Endothelial cell of umbilical vein (primary cell): Measurements from ENCODE around the gene CEP78. TPM values are rescaled to one million over a fixed set of nuclear protein-coding genes. Genes with fewer than 3 reads are reported as not detected.

Source experiments
- BruUV-seq: library from RNA; stranded (reverse); fragments of 400-500 nt; replicated peaks from 2 replicates; lab custom pipeline; 2021; lab: Mats Ljungman, UMichigan
- CTCF ChIA-PET: fragments of 300-600, 350-600 bp; sonication (Branson Sonifier 250); formaldehyde crosslinking; loops from one replicate; lab custom pipeline; 2021; ENCODE audit warnings: antibody characterized with exemption, inconsistent platforms; lab: Charles Lee
- POLR2A ChIA-PET: fragments of 300-600, 350-600 bp; sonication (Branson Sonifier 250); formaldehyde crosslinking; loops from one replicate; lab custom pipeline; 2021; ENCODE audit warnings: antibody characterized with exemption, inconsistent platforms; lab: Charles Lee
- DNase-seq: peaks from one replicate; pipeline ENCODE4 v3.0.0-alpha.2; 2011; ENCODE audit warnings: low read depth, low spot score
- FAIRE-seq: peaks from 2 replicates; lab custom pipeline; 2011; peaks lifted over from hg19 to GRCh38; lab: Jason Lieb, UNC
- H2AFZ ChIP-seq: 2 replicates; pipeline ENCODE4 v1.6.0; 2012; ENCODE audit warnings: low read depth, low read length, control low read depth, inconsistent platforms
- H3K27ac ChIP-seq: 2 replicates; pipeline ENCODE4 v1.5.1; 2011; ENCODE audit warnings: low read depth, mild to moderate bottlenecking, control low read depth, low read length, moderate library complexity; ENCODE audit not compliant: insufficient read depth
- H3K27me3 ChIP-seq, 2 experiments: 2 replicates each; pipeline versions ENCODE4 v1.6.0 to v1.6.1; 2011; ENCODE audit warnings: low read length in 2 of 2, mixed read lengths in 1 of 2; ENCODE audit not compliant: control insufficient read depth in 2 of 2, insufficient read depth in 2 of 2
- H3K36me3 ChIP-seq, 2 experiments: 2 replicates in 1 of 2; 3 replicates in 1 of 2; pipeline ENCODE4 v1.5.1; 2011; ENCODE audit warnings: low read length in 2 of 2, mild to moderate bottlenecking in 1 of 2, moderate library complexity in 1 of 2; ENCODE audit not compliant: control insufficient read depth in 2 of 2, insufficient read depth in 2 of 2; ENCODE audit errors: extremely low read depth in 1 of 2
- H3K4me1 ChIP-seq: 3 replicates; pipeline ENCODE4 v1.5.1; 2011; ENCODE audit warnings: mild to moderate bottlenecking, low read length; ENCODE audit not compliant: control insufficient read depth, insufficient read depth; ENCODE audit errors: extremely low read depth
- H3K4me2 ChIP-seq: 2 replicates; pipeline ENCODE4 v1.6.1; 2011; ENCODE audit warnings: low read length, control low read depth, mixed read lengths; ENCODE audit not compliant: insufficient read depth
- H3K4me3 ChIP-seq, 3 experiments: fragments of 200-600 bp in 1 of 3; sonication (generic), shearing (Covaris generic) in 1 of 3; replicated peaks in 1 of 3; 2 replicates each; pipeline ENCODE4 v1.5.1; 2011 to 2016; ENCODE audit warnings: control low read depth in 3 of 3, low read length in 3 of 3, mild to moderate bottlenecking in 2 of 3, inconsistent platforms in 1 of 3, low read depth in 1 of 3, moderate library complexity in 1 of 3; ENCODE audit not compliant: insufficient read depth in 1 of 3
- H3K79me2 ChIP-seq: 2 replicates; pipeline ENCODE4 v1.6.0; 2012; ENCODE audit warnings: low read length, inconsistent platforms; ENCODE audit not compliant: control insufficient read depth, insufficient read depth
- H3K9ac ChIP-seq: replicated peaks from 2 replicates; pipeline ENCODE3; 2011; ENCODE audit warnings: low read length, control low read depth; ENCODE audit not compliant: insufficient read depth; ENCODE audit errors: extremely low read depth
- H3K9me1 ChIP-seq: replicated peaks from 3 replicates; pipeline ENCODE4 v1.6.0; 2011; ENCODE audit warnings: mild to moderate bottlenecking, low read length; ENCODE audit not compliant: control insufficient read depth, insufficient read depth; ENCODE audit errors: extremely low read depth
- H3K9me3 ChIP-seq: replicated peaks from 2 replicates; pipeline ENCODE4 v1.5.1; 2012; ENCODE audit warnings: low read length, inconsistent platforms; ENCODE audit not compliant: control insufficient read depth, insufficient read depth
- H4K20me1 ChIP-seq: replicated peaks from 2 replicates; pipeline ENCODE3; 2011; ENCODE audit warnings: mild to moderate bottlenecking, low read length; ENCODE audit not compliant: control insufficient read depth, insufficient read depth; ENCODE audit errors: extremely low read depth
- CTCF ChIP-seq, 2 donors: IDR thresholded peaks; 1 replicate in 1 of 2; 2 replicates in 1 of 2; pipeline ENCODE4 v1.5.1; 2011; ENCODE audit warnings: low read length in 2 of 2, mild to moderate bottlenecking in 2 of 2, moderate library complexity in 2 of 2, control low read depth in 1 of 2, inconsistent platforms in 1 of 2, low read depth in 1 of 2; ENCODE audit not compliant: insufficient read depth in 1 of 2; ENCODE audit errors: extremely low read depth in 1 of 2
- EZH2 ChIP-seq: IDR thresholded peaks from 2 replicates; pipeline ENCODE4 v1.6.1; 2012; ENCODE audit warnings: borderline replicate concordance, low read depth, mild to moderate bottlenecking, moderate library complexity, low read length, inconsistent platforms; ENCODE audit not compliant: severe bottlenecking
- FOS ChIP-seq: IDR thresholded peaks from 2 replicates; pipeline ENCODE4 v1.6.1; 2011; ENCODE audit warnings: mild to moderate bottlenecking, low read length, moderate library complexity, borderline replicate concordance; ENCODE audit not compliant: insufficient read depth
- GATA2 ChIP-seq: IDR thresholded peaks from 2 replicates; pipeline ENCODE4 v1.7.0; 2011; ENCODE audit warnings: low read depth, mild to moderate bottlenecking, moderate library complexity, mixed read lengths, low read length; ENCODE audit not compliant: insufficient read length, insufficient read depth
- JUN ChIP-seq: IDR thresholded peaks from 2 replicates; pipeline ENCODE4 v1.6.1; 2011; ENCODE audit warnings: borderline replicate concordance, low read depth; ENCODE audit not compliant: insufficient read length, insufficient read depth
- MYC ChIP-seq: IDR thresholded peaks from one replicate; pipeline ENCODE4 v1.6.1; 2011; ENCODE audit warnings: mild to moderate bottlenecking, low read depth, low read length
- POLR2A ChIP-seq: IDR thresholded peaks from 2 replicates; pipeline ENCODE4 v1.6.1; 2012; ENCODE audit warnings: low read depth, mild to moderate bottlenecking, control low read depth, low read length
- dilution Hi-C: fragments of 300-500 bp; cut with MboI; formaldehyde crosslinking; loops from one replicate; pipeline ENCODE4 v1.15.0; 2019; ENCODE audit warnings: low sequenced_read_pairs; ENCODE audit not compliant: extremely low pct_ligation_motif_present
- intact Hi-C: fragments of 100-400 bp; cut with micrococcal nuclease; formaldehyde crosslinking; loops from one replicate; pipeline ENCODE4 v1.10.0; 2022
- polyA plus RNA-seq, 4 experiments: library from polyadenylated mRNA; depleted of rRNA in 3 of 4; stranded (reverse) in 3 of 4; unstranded in 1 of 4; fragments of >200 nt; gene quantifications; 2 replicates each; pipeline versions ENCODE4 v1.2.1 to v1.2.3, GENCODE V29; 2011 to 2012; ENCODE audit warnings: missing spikeins in 1 of 4
- total RNA-seq: library from RNA; stranded (reverse); gene quantifications from 2 replicates; pipeline ENCODE4 v1.2.3, GENCODE V29; 2021

CEP78 gene
- total and polyA plus RNA-seq, 2 donors (not counting 3 experiments of a cell fraction or from before 2014, with no cell fraction given): 6.5 to 35.9 TPM

GRCh38 chr9:78242041-78242440 is 6.2 kb downstream of the CEP78 start:
- intact Hi-C loops (no loop called here), dilution Hi-C loops (no loop called here)
- ChIA-PET CTCF (no interaction called here), POLR2A (no interaction called here)
- Histone ChIP-seq H3K27me3 (no peaks in the 10 kb centered on the region), H3K4me3 (no peak overlapping the region), H3K9ac (no peak overlapping the region), H2AFZ (no peak overlapping the region), H4K20me1 (no peaks in the 10 kb centered on the region), H3K79me2 (peaks cover 9% of the 10 kb centered on the region), H3K9me3 (no peaks in the 10 kb centered on the region), H3K27ac (no peak overlapping the region), H3K36me3 (peaks cover 0 to 5% of the 10 kb centered on the region in 2 experiments), H3K4me2 (no peak overlapping the region), H3K9me1 (no peaks in the 10 kb centered on the region), H3K4me1 (peaks cover 6% of the 10 kb centered on the region)
- TF ChIP-seq POLR2A (no peak), EZH2 (no peak), GATA2 (no peak), FOS (no peak), CTCF (IDR thresholded peaks at IDR 0.05; ENCODE audit: extremely low read depth in 1 of 2, insufficient read depth in 1 of 2, low read depth in 1 of 2, low read length in 2 of 2) (no peak), JUN (no peak), MYC (no peak)
- FAIRE-seq (no peak), DNase-seq (no peak)
- no TSS peak for BruUV-seq
